LNCAP (cell line): ENCODE data around the gene ZNF225.

Source experiments
- TF ChIP-seq, protein P1 (sequence below): fragments of 450-650 bp; IDR thresholded peaks from 2 replicates; pipeline ENCODE4 v1.5.1; 2017; ENCODE audit warnings: mild to moderate bottlenecking

Gene ZNF225

DNA sequence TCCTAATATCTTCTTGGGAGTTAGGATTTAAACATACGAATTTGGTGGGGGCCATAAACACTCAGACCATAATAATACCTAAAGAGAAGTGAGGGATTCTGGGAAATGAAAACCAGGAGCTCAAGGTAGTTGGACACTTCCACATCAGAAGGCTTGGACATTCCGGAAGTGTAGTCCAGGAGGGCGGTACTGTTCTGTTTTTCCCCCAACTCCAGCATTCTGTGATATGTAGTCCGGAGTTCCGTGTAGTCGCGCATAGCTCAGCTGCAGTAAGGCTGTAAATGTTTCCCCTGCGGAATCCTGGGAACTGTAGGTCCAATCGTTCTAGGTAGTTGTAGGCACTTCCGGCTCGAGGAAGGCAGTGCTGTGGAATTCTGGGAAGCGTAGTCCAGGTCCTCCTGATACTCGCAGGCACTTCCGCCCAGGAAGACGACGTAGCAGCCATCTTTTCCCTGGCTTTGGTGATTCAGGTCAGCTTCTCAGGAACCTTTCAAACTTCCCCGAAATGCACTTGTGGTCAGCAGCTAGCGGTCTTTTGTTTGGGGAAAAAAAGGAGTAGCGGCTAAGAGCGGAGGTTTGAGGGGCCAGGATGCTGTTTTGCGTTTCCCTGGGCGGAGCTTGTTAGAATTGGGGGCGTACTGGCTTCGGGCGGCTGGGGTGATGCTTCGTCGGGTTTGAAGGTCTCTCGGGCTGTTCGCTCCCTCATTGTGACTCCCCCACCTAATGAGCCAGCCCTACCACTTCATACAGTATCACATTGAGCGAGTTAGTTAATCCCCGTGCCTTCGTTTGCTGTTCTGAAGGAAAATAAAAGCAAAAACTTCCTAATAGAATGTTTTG lies 51.7 kb downstream of the ZNF225 start, which contains the start of gene ZNF226:
Gene ZNF226 (plus strand): TSS at position 428 of the 840 bp plus-strand sequence. CDS start 4,981 bp downstream, outside the sequence.
- TF ChIP-seq, protein P1, sequence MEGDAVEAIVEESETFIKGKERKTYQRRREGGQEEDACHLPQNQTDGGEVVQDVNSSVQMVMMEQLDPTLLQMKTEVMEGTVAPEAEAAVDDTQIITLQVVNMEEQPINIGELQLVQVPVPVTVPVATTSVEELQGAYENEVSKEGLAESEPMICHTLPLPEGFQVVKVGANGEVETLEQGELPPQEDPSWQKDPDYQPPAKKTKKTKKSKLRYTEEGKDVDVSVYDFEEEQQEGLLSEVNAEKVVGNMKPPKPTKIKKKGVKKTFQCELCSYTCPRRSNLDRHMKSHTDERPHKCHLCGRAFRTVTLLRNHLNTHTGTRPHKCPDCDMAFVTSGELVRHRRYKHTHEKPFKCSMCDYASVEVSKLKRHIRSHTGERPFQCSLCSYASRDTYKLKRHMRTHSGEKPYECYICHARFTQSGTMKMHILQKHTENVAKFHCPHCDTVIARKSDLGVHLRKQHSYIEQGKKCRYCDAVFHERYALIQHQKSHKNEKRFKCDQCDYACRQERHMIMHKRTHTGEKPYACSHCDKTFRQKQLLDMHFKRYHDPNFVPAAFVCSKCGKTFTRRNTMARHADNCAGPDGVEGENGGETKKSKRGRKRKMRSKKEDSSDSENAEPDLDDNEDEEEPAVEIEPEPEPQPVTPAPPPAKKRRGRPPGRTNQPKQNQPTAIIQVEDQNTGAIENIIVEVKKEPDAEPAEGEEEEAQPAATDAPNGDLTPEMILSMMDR: no peak

DNA sequence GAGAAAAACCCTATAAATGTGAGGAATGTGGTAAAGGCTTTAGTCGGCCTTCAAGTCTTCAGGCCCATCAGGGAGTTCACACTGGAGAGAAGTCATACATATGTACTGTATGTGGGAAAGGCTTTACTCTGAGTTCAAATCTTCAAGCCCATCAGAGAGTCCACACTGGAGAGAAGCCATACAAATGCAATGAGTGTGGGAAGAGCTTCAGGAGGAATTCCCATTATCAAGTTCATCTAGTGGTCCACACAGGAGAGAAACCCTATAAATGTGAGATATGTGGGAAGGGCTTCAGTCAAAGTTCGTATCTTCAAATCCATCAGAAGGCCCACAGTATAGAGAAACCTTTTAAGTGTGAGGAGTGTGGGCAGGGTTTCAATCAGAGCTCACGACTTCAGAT lies 63.4 kb downstream of the ZNF225 start:
- TF ChIP-seq, protein P1: no peak

DNA sequence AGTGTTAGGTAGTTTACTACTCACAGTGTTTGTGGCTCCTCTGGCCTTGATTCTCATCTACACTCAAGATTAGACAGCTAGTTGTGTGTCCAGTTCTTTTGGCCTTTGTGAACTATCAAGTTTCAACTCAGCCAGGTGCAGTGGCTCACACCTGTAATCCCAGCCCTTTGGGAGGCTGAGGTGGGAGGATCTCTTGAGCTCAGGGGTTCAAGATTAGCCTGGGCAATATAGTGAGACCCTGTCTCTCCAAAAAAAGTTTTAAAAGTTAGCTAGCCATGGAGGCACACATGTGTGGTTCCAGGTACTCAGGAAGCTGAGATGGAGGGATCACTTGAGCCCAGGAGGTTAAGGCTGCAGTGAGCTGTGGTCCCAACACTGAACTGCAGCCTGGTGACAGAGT lies 67.8 kb downstream of the ZNF225 start:
- TF ChIP-seq, protein P1: no peak

DNA sequence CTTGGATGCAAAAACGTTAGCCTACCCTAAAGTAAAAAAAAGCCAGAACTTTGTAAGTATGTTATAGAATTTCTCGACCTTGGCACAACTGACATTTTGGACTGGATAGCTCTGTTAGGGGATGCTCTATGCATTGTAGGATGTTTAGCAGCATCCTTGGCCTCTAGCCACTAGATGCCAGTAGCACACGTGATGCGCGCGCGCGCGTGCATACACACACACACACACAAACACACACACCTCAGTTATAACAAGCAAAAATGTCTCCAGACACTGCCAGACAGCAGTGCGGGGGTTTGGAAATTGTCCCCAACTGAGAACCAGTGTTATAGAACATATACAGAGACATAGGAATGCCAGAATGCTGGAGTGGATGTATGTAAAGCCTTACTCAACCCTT lies 68.9 kb downstream of the ZNF225 start:
- TF ChIP-seq, protein P1: no peak
